ACC112 (cell line): ENCODE data around the gene SLC28A3.

Source experiments
- H2AFZ ChIP-seq: fragments of 200-600 bp; sonication (generic); one replicate; pipeline ENCODE4 v1.6.0; 2017; ENCODE audit warnings: antibody characterized with exemption, low read length; ENCODE audit not compliant: unreplicated experiment
- H3K27ac ChIP-seq: fragments of 200-600 bp; sonication (generic); 2 replicates; pipeline ENCODE4 v1.5.1; 2014; ENCODE audit warnings: low read depth, mild to moderate bottlenecking, antibody characterized with exemption, low read length, moderate library complexity
- H3K27me3 ChIP-seq: fragments of 200-600 bp; sonication (generic); 2 replicates; pipeline ENCODE4 v1.6.1; 2014; ENCODE audit warnings: mild to moderate bottlenecking, antibody characterized with exemption, low read length, moderate library complexity, mixed read lengths; ENCODE audit not compliant: insufficient read depth
- H3K36me3 ChIP-seq: fragments of 200-600 bp; sonication (generic); 2 replicates; pipeline ENCODE4 v1.6.1; 2016; ENCODE audit warnings: mild to moderate bottlenecking, antibody characterized with exemption, low read length, moderate library complexity, mixed read lengths; ENCODE audit not compliant: insufficient read depth
- H3K4me1 ChIP-seq: fragments of 200-600 bp; sonication (generic); one replicate; pipeline ENCODE4 v1.6.1; 2016; ENCODE audit warnings: low read length, mixed read lengths; ENCODE audit not compliant: insufficient read depth, unreplicated experiment, control insufficient read depth
- H3K4me3 ChIP-seq: fragments of 200-600 bp; sonication (generic); 2 replicates; pipeline ENCODE4 v1.5.1; 2014; ENCODE audit warnings: mild to moderate bottlenecking, low read depth, low read length
- H3K79me2 ChIP-seq: fragments of 200-600 bp; sonication (generic); one replicate; pipeline ENCODE4 v1.6.0; 2016; ENCODE audit warnings: low read length; ENCODE audit not compliant: control insufficient read depth, unreplicated experiment, insufficient read depth

Gene SLC28A3

DNA sequence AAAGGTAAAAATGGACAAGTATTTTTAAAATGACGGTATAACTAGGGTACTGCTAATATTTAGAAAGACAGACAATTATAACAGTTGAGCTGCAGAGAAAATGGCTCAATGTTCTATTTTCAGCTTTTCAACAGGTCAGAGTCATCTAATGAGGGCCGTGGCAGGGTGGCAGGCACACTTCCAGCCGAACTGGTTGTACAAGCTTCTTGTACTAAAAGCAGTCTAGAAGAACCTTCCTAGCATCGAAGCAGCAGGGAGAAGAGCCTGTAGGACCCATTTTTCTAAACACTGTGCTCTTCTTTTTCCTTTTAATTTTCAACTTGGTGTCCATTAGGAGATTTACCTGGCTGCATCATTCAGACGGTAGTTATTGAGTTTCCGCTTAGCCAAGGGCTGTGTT lies 85.6 kb downstream of the SLC28A3 start:
- Histone ChIP-seq H3K36me3 (no peaks in the 10 kb centered on the region), H3K4me3 (no peak overlapping the region), H3K27ac (no peak overlapping the region), H3K79me2 (no peaks in the 10 kb centered on the region), H2AFZ (no peak overlapping the region), H3K4me1 (no peaks in the 10 kb centered on the region), H3K27me3 (peaks cover 25% of the 10 kb centered on the region)

DNA sequence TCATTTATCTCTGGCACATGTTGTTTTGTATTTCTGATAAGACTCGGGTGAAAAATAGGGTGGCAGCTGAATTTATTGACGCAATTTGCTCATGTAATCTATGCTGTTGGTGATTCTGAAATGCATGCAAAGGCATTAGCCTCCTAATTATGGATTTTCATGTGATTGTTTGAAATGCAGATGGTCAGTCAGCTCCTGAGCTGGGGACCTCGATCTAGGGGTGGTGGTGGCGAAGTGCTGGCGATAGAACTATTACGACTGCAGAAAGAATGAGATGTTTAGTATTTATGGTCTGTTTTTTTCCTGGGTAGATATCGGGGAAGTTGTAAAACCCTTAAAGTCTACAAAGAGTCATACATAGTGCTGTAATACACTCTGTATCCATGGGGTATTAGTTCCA lies 88.6 kb downstream of the SLC28A3 start:
- Histone ChIP-seq H3K4me3 (no peak overlapping the region), H2AFZ (no peak overlapping the region), H3K36me3 (no peaks in the 10 kb centered on the region), H3K27me3 (peaks cover 25% of the 10 kb centered on the region), H3K27ac (no peak overlapping the region), H3K79me2 (no peaks in the 10 kb centered on the region), H3K4me1 (no peaks in the 10 kb centered on the region)

GRCh38 chr9:84241817-84242373 lies 98.7 kb downstream of the SLC28A3 start:
- peaks cover 11% of the 10 kb centered on the region; the same call in 1 of the 2 replicates for H3K27me3 ChIP-seq
- no peaks in the 10 kb centered on the region for H3K79me2 ChIP-seq
- H3K27ac ChIP-seq: no peak overlapping the region
- H3K4me1 ChIP-seq: no peaks in the 10 kb centered on the region
- no peak overlapping the region for H2AFZ ChIP-seq
- no peak overlapping the region for H3K4me3 ChIP-seq
- no peaks in the 10 kb centered on the region for H3K36me3 ChIP-seq

DNA sequence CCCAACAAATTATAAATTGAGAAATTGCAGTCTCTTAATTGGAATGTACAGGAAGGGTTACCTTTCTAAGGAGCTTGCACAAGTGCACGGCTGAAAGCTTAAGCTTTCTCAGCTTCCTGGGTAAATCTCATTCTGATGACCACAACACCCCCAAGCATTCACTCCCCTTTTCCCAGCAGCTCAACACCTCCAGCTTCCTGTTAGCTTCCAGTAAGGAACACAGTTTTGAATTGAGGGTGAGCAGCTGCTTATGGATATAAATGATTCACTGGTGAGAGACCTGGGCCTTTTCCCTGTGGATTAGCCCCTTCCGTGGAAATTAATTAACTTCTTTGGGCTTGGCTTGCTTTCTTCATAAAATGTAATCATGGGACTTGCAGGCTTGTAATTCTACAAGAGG lies 101.2 kb downstream of the SLC28A3 start:
- Histone ChIP-seq H2AFZ (no peak overlapping the region), H3K4me1 (no peaks in the 10 kb centered on the region), H3K79me2 (no peaks in the 10 kb centered on the region), H3K27me3 (peaks cover 23% of the 10 kb centered on the region; the same call in 1 of the 2 replicates), H3K36me3 (no peaks in the 10 kb centered on the region), H3K4me3 (no peak overlapping the region), H3K27ac (no peak overlapping the region)

- Histone ChIP-seq H3K27ac (no peak overlapping the region), H3K79me2 (no peaks in the 10 kb centered on the region), H3K27me3 (peaks cover 20% of the 10 kb centered on the region; the same call in 1 of the 2 replicates), H2AFZ (no peak overlapping the region), H3K4me1 (no peaks in the 10 kb centered on the region), H3K36me3 (no peaks in the 10 kb centered on the region), H3K4me3 (no peak overlapping the region)
Observed at GRCh38 chr9:84238652-84239051, 101.9 kb downstream of the SLC28A3 start.

- Histone ChIP-seq H2AFZ (no peak overlapping the region), H3K27me3 (peaks cover 28% of the 10 kb centered on the region; the same call in 1 of the 2 replicates), H3K4me1 (no peaks in the 10 kb centered on the region)
Observed at GRCh38 chr9:84235511-84235910, 105.0 kb downstream of the SLC28A3 start.

DNA sequence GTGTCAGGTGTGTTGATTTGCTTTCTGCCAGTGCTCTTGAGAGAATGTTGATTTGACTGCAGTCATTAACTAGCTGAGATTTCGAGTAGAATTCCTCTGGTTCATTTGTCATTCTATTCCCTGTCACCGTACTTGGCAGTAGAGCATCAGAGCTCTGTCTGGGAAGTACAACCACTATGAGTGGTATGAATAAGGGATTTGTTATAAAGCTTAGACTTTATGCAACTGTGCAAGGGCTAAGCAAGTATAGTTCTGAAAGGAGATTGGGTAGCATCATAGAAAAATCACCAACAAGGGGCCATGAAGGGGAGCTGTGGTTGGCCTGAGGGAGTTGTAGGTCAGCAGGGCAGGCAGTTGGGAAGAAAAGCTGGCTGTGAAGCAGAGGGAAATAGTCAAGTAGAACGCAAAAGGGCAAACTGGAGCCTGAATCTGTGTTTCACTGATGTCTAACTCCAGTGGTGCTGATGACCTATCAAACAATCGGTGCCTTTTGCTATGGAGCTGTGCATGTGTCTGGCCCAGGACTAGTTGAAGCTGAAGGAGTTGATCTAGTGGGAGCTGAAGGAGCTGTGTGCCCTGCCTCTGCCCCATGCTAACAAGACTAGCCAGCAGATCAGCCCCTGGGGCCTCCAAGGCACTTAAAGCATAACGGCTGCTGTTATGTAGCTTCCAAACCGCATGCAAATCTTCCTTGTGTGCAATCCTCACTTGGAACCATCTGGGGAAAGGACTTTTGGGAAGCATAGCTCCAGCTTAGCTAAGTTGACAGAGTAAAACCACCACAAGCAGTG lies 110.0 kb downstream of the SLC28A3 start:
- no peaks in the 10 kb centered on the region for H3K79me2 ChIP-seq
- no peaks in the 10 kb centered on the region for H3K36me3 ChIP-seq
- peaks cover 24% of the 10 kb centered on the region; the same call in 1 of the 2 replicates for H3K27me3 ChIP-seq
- H3K4me3 ChIP-seq: no peak overlapping the region
- H3K4me1 ChIP-seq: no peaks in the 10 kb centered on the region
- H2AFZ ChIP-seq: no peak overlapping the region
- H3K27ac ChIP-seq: no peak overlapping the region

More at GRCh38 chr9:84235511-84235910, 105.0 kb downstream of the SLC28A3 start:
- Histone ChIP-seq H3K4me3 (no peak overlapping the region), H3K27ac (no peak overlapping the region), H3K79me2 (no peaks in the 10 kb centered on the region), H3K36me3 (no peaks in the 10 kb centered on the region)

- Histone ChIP-seq H3K4me3 (no peak overlapping the region), H3K27me3 (peaks cover 17% of the 10 kb centered on the region; the same call in 1 of the 2 replicates), H2AFZ (no peak overlapping the region), H3K36me3 (no peaks in the 10 kb centered on the region), H3K79me2 (no peaks in the 10 kb centered on the region), H3K4me1 (no peaks in the 10 kb centered on the region), H3K27ac (no peak overlapping the region)
Observed at GRCh38 chr9:84229191-84229590, 111.4 kb downstream of the SLC28A3 start.

- Histone ChIP-seq H3K4me1 (no peaks in the 10 kb centered on the region), H3K4me3 (no peak overlapping the region), H3K36me3 (no peaks in the 10 kb centered on the region), H3K27me3 (peaks cover 17% of the 10 kb centered on the region; the same call in 1 of the 2 replicates), H3K79me2 (no peaks in the 10 kb centered on the region), H2AFZ (no peak overlapping the region), H3K27ac (no peak overlapping the region)
Observed at GRCh38 chr9:84228130-84228720, 112.3 kb downstream of the SLC28A3 start.

DNA sequence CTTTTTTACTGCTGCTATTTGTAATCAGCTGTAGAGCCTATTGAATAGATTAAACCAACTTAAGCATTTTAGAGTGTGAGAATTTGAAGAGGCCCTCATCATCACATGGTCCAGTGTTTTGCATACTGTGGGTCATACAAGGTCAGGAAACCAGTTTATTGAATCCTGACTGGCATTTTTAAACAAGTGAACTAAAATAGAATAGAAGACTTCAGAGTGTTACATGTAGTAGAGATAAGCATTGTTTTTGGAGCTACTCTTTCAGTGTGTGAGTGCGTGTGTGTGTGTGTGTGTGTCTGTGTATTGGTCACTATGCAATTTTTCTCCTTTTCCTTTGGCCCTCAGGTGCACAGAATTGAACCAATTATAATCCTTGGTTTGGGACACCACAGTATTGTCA lies 114.4 kb downstream of the SLC28A3 start:
- H3K4me3 ChIP-seq: no peak overlapping the region
- no peak overlapping the region for H2AFZ ChIP-seq
- H3K79me2 ChIP-seq: no peaks in the 10 kb centered on the region
- no peak overlapping the region for H3K27ac ChIP-seq
- no peaks in the 10 kb centered on the region for H3K36me3 ChIP-seq
- peaks cover 25% of the 10 kb centered on the region; the same call in 1 of the 2 replicates for H3K27me3 ChIP-seq
- H3K4me1 ChIP-seq: no peaks in the 10 kb centered on the region
